GM19043 (cell line): ENCODE data around the gene PGLYRP2.

Experiments used
- ATAC-seq: cut with Tn5 transposase; IDR thresholded peaks from one replicate; pipeline ENCODE4 v1.9.1; 2021; ENCODE audit warnings: low read depth; ENCODE audit not compliant: unreplicated experiment

PGLYRP2 gene

DNA sequence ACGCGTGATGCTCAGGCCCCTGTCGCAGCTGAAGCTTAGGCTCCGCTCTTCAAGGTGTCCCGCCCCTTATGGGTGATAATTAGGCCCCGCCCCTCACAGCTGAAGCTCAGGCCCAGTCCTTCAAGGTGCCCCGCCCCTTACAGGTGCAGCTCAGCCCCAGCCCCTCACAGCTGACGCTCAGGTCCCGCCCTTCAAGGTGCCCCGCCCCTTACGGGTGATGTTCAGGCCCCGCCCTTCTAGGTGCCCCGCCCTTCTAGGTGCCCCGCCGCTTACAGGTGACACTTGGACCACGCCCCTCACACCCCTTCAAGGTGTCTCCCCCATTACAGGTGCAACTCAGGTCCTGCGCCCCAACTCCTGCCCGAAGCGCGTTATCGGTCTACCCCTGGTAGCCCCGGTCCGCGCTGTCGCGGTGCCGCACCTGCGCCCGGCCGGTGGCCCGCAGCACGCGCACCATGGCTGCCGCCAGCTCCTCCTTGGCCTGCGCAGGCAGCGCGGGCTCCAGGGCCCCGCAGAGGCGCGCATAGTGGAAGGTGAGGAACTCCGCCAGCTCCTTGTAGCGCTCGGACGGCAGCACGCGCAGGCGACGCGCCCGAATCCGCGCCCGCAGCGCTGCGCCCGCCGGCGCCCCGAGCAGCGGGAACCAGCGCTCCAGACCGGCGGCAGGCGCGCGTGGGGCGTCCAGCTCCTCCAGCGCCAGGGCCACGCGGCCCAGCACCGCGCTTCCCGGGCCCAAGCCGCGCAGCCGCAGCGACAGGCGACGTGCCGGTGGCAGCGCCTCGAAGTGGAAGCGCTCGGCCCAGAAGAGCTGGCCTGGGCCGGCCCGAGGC is 22.2 kb downstream of the PGLYRP2 start:
- no peak for ATAC-seq

DNA sequence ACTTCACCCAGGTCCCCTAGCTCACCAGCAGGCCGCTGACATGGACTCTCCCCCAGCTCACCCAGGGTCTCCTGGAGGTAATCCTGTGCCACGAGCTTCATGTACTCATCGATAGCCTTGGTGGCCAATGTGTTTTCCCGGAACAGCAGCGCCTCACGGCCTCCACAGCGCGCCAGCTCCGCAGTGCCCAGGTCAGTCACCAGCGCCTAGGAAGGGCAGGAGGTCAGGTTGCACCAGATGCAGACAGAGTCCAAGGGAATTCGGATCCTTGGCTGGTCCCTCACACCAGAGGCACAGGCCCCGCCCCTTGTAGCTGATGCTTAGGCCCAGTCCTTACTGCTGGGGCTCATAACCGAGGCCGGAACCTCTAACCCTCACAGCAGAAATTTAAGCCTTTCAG is 22.9 kb downstream of the PGLYRP2 start:
- ATAC-seq, result no peak

DNA sequence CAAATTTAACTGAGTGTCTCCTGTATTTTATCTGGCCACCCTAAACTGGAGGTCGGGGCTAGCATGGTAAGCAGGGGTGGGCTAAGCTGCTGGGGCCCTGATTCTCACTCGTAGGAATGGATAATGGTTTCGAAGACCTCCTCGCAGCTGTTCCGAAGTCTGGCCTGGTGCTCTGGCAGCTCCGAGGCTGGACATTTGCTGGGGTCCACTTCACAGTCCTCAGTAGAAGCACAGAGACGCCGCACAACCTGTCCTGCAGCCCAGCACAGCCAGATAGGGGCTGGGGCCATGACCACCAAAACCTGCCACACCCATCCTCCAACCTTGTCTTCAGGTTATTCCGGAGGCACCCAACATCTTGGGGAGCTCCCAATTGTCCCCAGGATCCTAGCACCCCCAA is 23.3 kb downstream of the PGLYRP2 start:
- no peak for ATAC-seq

GRCh38 chr19:15453906-15454860 is 25.1 kb downstream of the PGLYRP2 start:
- ATAC-seq, result no peak

DNA sequence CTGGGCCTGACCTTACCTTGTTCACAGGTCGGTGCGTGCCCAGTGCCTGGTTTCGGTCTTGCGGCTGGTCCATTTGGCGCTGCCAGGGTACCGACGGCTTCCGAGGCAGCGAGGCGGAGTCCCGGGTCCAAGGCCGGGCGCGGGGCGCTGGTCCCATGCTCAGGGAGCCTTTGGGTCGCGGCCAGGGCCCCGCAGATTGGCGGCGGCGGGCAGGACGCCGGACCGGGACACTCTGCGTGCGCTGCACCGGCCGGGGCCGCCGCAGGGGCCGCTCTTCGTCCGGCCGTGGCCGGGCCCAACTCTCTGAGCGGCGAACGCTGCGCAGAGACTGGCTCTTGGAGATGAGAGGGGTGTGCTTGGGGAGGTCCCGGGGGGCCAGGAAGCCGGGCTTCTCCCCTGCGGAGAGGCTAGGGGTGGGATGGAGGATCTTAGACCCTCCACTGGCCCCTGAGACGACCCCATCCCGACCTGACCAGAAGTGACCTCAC is 26.2 kb downstream of the PGLYRP2 start:
- ATAC-seq, result no peak

GRCh38 chr19:15452111-15453047 is 26.9 kb downstream of the PGLYRP2 start:
- ATAC-seq, result no peak

GRCh38 chr19:15450528-15450890 is 28.8 kb downstream of the PGLYRP2 start:
- ATAC-seq, result no peak

DNA sequence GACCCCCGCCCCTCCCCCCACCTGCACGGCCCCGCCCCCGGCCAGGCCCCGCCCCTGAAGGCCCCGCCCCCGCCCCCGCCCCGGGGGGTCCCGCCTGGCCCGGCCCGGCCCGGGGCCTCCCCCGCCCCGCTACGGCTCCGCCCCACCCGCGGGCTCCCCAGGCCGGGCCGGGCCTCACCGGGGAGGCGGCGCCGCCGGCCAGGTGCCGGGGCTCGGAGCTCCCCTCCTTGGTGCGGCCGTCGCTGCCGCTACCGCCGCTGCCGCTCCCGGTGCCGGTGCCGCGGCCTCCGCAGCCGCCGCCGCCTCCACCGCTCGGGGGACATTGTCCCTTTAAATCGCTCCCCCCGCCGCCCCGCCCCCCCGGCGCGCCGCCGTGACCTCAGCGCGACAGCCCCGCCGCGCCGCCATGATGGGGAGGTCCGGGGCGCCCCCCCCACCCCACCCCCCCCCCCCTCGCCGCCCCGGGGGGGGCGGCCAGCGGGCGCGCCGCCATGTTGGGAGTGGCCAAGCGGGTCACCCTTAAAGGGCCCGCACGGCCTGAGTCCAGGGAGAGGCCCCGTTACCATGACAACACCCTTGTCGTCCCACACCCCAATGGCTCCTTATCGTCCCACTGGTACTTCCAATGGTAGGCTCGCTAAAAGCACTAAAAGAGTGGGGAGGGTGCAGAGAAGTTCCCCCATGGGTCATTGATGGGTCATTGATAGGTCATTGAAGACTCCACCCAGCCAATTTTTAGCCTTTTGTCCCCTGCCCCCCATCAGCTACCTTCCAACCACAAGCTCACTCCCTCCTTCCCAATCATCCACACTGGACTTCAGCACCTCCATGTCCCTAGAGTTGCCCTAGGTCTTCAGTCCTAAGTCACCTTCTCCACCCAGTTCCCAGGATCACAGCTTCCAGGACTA is 29.4 kb downstream of the PGLYRP2 start, which contains the start of gene WIZ:
Gene WIZ, minus strand, starts transcription at position 337 of the 908 bp plus-strand sequence. CDS start 1,649 bp downstream, outside the sequence.
- no peak for ATAC-seq

DNA sequence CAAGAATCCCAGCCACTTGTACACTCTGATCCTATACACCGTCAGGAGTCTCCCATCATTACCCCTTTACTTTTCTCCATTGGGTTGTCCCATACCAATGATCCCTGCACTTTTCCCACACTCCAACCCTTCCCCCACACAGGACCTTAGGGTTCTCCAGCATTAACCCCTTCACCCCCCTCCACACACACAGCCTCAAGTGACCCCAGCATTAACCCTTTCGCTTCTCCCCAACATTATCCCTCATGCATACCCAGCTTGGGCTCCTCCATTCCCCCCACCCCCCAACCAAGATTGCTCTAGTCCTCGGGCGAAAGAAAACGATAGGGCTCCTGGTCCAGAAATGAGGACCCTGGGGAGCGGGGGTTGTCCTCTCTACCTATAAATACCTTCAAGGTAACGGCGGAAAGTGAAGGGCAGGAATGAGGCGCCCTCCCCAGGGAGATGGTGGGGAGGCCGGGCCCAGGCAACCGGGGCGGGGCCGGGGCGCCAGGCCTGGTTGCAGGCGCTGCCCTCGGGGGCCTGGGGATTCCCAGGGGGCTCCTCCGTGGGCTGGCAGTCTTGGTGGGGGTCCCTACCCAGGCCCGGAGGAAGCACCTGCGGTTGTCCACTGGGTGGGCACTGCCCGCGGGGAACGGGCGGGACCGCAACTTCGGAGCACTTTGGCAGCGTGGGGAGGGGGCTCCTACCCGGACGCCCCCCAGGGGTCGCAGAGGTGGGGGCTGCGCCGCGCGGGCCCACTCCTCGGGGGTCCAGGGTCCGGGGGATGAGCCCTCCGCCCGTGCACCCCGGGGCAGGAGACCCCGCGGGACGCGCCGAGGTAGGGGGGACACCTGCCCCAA is 30.3 kb downstream of the PGLYRP2 start:
- ATAC-seq, result no peak

- no peak for ATAC-seq
These were observed 31.1 kb downstream of the PGLYRP2 start for GRCh38 chr19:15448044-15448777.

DNA sequence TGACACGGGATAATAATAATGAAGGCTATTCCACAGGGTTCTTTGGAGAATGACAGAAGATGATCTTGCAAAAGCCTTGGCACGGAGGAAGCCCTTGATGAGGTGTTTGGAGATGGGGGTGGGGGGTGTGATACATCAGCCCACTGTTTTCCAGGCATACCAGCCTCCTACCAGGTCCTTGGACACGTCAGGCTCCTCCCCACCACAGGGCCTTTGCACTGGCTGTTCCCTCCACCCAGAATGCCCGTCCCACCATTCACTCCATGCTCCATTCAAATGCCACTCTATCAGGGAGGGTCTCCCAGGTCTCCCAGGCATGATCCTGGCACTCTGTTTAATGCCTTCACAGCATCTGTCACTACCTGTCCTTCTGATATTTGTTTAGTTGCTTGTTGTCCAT is 32.2 kb downstream of the PGLYRP2 start:
- ATAC-seq, result no peak

DNA sequence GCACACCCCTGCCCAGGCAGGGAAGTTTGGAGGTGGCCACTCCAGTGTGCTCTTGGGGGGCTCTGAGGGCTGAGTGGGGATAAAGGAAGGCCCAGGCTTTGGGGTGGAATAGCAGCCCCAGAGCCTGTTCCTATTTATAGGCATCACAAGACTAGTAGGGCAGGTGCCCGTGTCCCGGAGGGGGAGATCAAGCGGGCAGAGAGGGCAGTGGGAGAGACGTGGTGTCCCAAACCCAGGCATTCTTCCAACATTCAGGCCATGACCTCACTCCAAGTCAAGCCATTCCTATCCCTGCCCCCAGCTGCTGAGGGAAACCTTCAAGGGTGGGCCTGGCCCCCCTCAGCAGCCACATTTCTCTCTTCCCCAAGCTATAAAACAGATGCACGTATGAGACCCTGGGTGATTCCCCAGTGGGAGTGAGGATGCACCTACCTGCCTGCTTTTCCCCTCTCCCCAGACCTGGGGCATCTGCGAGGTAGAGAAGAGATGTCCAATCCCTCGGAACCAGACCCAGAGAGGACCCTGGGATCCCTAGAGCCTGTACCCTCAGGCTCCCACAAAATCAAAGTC is 33.4 kb downstream of the PGLYRP2 start:
- no peak for ATAC-seq

- no peak for ATAC-seq
These were observed 34.1 kb downstream of the PGLYRP2 start for GRCh38 chr19:15445227-15445605.

DNA sequence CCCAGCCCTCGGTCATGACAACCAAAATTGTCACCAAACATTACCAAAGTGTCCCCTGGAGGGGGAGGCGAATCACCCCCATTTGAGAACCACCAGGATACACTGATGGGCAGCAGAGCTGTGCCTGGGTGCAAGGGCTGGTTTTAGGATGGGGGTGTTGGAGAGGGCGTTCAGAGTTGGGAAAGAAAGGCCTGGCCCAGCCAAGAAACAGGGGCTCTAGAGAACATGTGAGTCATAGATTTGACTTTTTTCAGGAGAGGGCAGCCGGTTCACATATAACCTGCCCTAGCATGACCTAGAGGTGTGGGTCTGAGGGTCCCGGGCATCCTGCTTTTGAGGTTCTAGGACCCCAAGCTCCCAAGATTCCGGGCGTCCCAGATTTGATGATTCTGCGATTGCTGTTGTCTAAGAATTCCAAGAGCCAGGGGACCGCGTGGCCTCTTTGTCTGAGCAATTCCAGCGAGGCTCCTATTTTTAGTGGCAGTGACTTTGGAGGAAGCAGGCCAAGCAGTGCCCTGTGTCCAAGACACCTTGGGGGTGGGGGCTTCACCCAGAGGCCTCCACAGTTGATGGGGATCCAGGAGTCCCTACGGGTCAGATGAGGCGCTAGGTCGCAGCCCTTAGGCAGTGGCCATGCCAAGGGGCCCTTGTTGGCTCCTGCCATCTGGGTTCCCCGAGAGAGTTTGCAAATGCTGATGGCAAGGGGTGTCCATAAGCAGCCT is 34.6 kb downstream of the PGLYRP2 start:
- ATAC-seq, result no peak

- no peak for ATAC-seq
These were observed 35.5 kb downstream of the PGLYRP2 start for GRCh38 chr19:15443838-15444237.

GRCh38 chr19:15443325-15443724 is 36.0 kb downstream of the PGLYRP2 start:
- ATAC-seq, result no peak
